NCI-H1105 (cell line): ENCODE measurements around the gene PRKCZ.

Experiments
- DNase-seq: peaks from one replicate; lab custom pipeline; 2025; lab: John Stamatoyannopoulos, UW

Gene PRKCZ

GRCh38 chr1:2049718-2050431, at the start of gene PRKCZ:
TSS of gene PRKCZ (plus strand) at chr1:2050411. CDS start at chr1:2050631, 220 bp downstream.
- DNase-seq, result peak; percentile 93

- no peak for DNase-seq
Observed at GRCh38 chr1:2000432-2000831, 49.8 kb upstream of the PRKCZ start.

- no peak for DNase-seq
Observed at GRCh38 chr1:2000850-2001249, 49.4 kb upstream of the PRKCZ start.

- no peak for DNase-seq
Observed at GRCh38 chr1:2001773-2002411, 48.3 kb upstream of the PRKCZ start.

- peak; percentile 77 for DNase-seq
Observed at GRCh38 chr1:2003541-2004131, 46.6 kb upstream of the PRKCZ start, which contains the start of gene CFAP74. TSS of gene CFAP74 (minus strand) at chr1:2003786. CDS start at chr1:1990956, 12,830 bp downstream.

- DNase-seq, result no peak
Observed at GRCh38 chr1:2004856-2005255, 45.4 kb upstream of the PRKCZ start.

- DNase-seq, result no peak
Observed at GRCh38 chr1:2009101-2010053, 40.8 kb upstream of the PRKCZ start.

- no peak for DNase-seq
Observed at GRCh38 chr1:2014181-2014580, 36.0 kb upstream of the PRKCZ start.

- DNase-seq, result no peak
Observed at GRCh38 chr1:2014741-2015735, 35.2 kb upstream of the PRKCZ start.

GRCh38 chr1:2016123-2016522, 34.1 kb upstream of the PRKCZ start:
- no peak for DNase-seq

- no peak for DNase-seq
Observed at GRCh38 chr1:2018217-2019171, 31.7 kb upstream of the PRKCZ start.

GRCh38 chr1:2019172-2019543, 31.1 kb upstream of the PRKCZ start, which contains the start of gene GABRD:
TSS of gene GABRD (plus strand) at chr1:2019345. CDS start at chr1:2019424, 79 bp downstream.
- peak; percentile 30 for DNase-seq

GRCh38 chr1:2019571-2020309, 30.5 kb upstream of the PRKCZ start:
- no peak for DNase-seq

- no peak for DNase-seq
Observed at GRCh38 chr1:2020310-2020655, 29.9 kb upstream of the PRKCZ start.

GRCh38 chr1:2021550-2021949, 28.7 kb upstream of the PRKCZ start:
- DNase-seq, result no peak

GRCh38 chr1:2022063-2022770, 28.0 kb upstream of the PRKCZ start:
- DNase-seq, result no peak

- no peak for DNase-seq
Observed at GRCh38 chr1:2023187-2023586, 27.0 kb upstream of the PRKCZ start.

GRCh38 chr1:2024451-2024850, 25.8 kb upstream of the PRKCZ start:
- DNase-seq, result no peak
